WTC11 (cell line): Measurements from ENCODE around the gene RFTN1.

Experiments
- ATF3 ChIP-seq: sonication (generic); formaldehyde crosslinking; conservative IDR thresholded peaks from 2 replicates; pipeline ENCODE4 v1.8.1; 2022; ENCODE audit warnings: mild to moderate bottlenecking, missing genetic modification reagents
- CTCF ChIP-seq: fragments of 200-600 bp; IDR thresholded peaks from 2 replicates; pipeline ENCODE4 v1.8.0; 2022; ENCODE audit warnings: antibody characterized with exemption
- FOXK1 ChIP-seq: sonication (generic); formaldehyde crosslinking; IDR thresholded peaks from 2 replicates; pipeline ENCODE4 v1.8.0; 2022; ENCODE audit warnings: mild to moderate bottlenecking, moderate library complexity, missing genetic modification reagents
- FOXP1 ChIP-seq: sonication (generic); formaldehyde crosslinking; IDR thresholded peaks from 2 replicates; pipeline ENCODE4 v1.8.0; 2022; ENCODE audit warnings: missing genetic modification reagents, mild to moderate bottlenecking, moderate library complexity, borderline replicate concordance
- NR1H2 ChIP-seq: sonication (generic); formaldehyde crosslinking; IDR thresholded peaks from 2 replicates; pipeline ENCODE4 v1.9.0; 2021; ENCODE audit warnings: mild to moderate bottlenecking, moderate library complexity, missing genetic modification reagents
- NR2C2 ChIP-seq: sonication (generic); formaldehyde crosslinking; IDR thresholded peaks from 2 replicates; pipeline ENCODE4 v1.8.0; 2022; ENCODE audit warnings: mild to moderate bottlenecking, missing genetic modification reagents
- PRDM15 ChIP-seq: sonication (generic); formaldehyde crosslinking; IDR thresholded peaks from 2 replicates; pipeline ENCODE4 v1.8.0; 2022; ENCODE audit warnings: missing genetic modification reagents
- RORB ChIP-seq: fragments of 250-450 bp; sonication (Bioruptor Pico); IDR thresholded peaks from 2 replicates; pipeline ENCODE4 v1.9.0; 2021; ENCODE audit warnings: mild to moderate bottlenecking
- TEAD1 ChIP-seq: sonication (generic); formaldehyde crosslinking; IDR thresholded peaks from 2 replicates; pipeline ENCODE4 v1.8.0; 2022; ENCODE audit warnings: mild to moderate bottlenecking, missing genetic modification reagents
- TF ChIP-seq, protein P1 (sequence below): sonication (generic); formaldehyde crosslinking; IDR thresholded peaks from 2 replicates; pipeline ENCODE4 v1.8.0; 2022; ENCODE audit warnings: mild to moderate bottlenecking, missing genetic modification reagents
- TF ChIP-seq, protein P2 (sequence below): sonication (generic); formaldehyde crosslinking; IDR thresholded peaks from 2 replicates; pipeline ENCODE4 v1.8.0; 2023; ENCODE audit warnings: missing genetic modification reagents
- TF ChIP-seq, protein P3 (sequence below): sonication (generic); formaldehyde crosslinking; conservative IDR thresholded peaks from 2 replicates; pipeline ENCODE4 v1.8.1; 2023; ENCODE audit warnings: mild to moderate bottlenecking, low read depth, missing genetic modification reagents, moderate library complexity

- no peak for TF ChIP-seq CTCF
- no peak for TF ChIP-seq TEAD1 (CRISPR knock-in tag)
- TF ChIP-seq, protein P1, sequence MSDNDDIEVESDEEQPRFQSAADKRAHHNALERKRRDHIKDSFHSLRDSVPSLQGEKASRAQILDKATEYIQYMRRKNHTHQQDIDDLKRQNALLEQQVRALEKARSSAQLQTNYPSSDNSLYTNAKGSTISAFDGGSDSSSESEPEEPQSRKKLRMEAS (CRISPR knock-in tag) = no peak
- TF ChIP-seq, protein P2, sequence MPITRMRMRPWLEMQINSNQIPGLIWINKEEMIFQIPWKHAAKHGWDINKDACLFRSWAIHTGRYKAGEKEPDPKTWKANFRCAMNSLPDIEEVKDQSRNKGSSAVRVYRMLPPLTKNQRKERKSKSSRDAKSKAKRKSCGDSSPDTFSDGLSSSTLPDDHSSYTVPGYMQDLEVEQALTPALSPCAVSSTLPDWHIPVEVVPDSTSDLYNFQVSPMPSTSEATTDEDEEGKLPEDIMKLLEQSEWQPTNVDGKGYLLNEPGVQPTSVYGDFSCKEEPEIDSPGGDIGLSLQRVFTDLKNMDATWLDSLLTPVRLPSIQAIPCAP (CRISPR knock-in tag) = no peak
- no peak for TF ChIP-seq NR1H2 (CRISPR knock-in tag)
- TF ChIP-seq, protein P3, sequence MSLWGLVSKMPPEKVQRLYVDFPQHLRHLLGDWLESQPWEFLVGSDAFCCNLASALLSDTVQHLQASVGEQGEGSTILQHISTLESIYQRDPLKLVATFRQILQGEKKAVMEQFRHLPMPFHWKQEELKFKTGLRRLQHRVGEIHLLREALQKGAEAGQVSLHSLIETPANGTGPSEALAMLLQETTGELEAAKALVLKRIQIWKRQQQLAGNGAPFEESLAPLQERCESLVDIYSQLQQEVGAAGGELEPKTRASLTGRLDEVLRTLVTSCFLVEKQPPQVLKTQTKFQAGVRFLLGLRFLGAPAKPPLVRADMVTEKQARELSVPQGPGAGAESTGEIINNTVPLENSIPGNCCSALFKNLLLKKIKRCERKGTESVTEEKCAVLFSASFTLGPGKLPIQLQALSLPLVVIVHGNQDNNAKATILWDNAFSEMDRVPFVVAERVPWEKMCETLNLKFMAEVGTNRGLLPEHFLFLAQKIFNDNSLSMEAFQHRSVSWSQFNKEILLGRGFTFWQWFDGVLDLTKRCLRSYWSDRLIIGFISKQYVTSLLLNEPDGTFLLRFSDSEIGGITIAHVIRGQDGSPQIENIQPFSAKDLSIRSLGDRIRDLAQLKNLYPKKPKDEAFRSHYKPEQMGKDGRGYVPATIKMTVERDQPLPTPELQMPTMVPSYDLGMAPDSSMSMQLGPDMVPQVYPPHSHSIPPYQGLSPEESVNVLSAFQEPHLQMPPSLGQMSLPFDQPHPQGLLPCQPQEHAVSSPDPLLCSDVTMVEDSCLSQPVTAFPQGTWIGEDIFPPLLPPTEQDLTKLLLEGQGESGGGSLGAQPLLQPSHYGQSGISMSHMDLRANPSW (CRISPR knock-in tag) = no peak
- no peak for TF ChIP-seq NR2C2 (CRISPR knock-in tag)
- no peak for TF ChIP-seq FOXP1 (CRISPR knock-in tag)
- TF ChIP-seq PRDM15 (CRISPR knock-in tag) = no peak
- no peak for TF ChIP-seq ATF3 (CRISPR knock-in tag)
- TF ChIP-seq RORB (CRISPR knock-in tag) = no peak
- TF ChIP-seq FOXK1 (CRISPR knock-in tag) = no peak
These were observed 212.6 kb downstream of the RFTN1 start for GRCh38 chr3:16300881-16301359.
